Dendritic cell treated with granulocyte-macrophage colony-stimulating factor and Interleukin-4, amounts not matched to agents 40 ng/mL and 50 ng/mL, for 4 days (primary cell): ENCODE results near the gene INTS6.
A peak's percentile ranks its signal among the peaks of the same experiment; 100 is the strongest.

Experiments
- H3K27ac Mint-ChIP-seq: one replicate; pipeline ENCODE4 v1.8.0; 2022; ENCODE audit warnings: mild to moderate bottlenecking, mixed read lengths
- H3K27me3 Mint-ChIP-seq: one replicate; pipeline ENCODE4 v1.8.0; 2022; ENCODE audit warnings: mild to moderate bottlenecking, mixed read lengths
- H3K36me3 Mint-ChIP-seq: one replicate; pipeline ENCODE4 v1.8.0; 2022; ENCODE audit warnings: low read depth, mixed read lengths
- H3K4me1 Mint-ChIP-seq: one replicate; pipeline ENCODE4 v1.8.0; 2022; ENCODE audit warnings: low read depth, mixed read lengths
- H3K4me3 Mint-ChIP-seq: one replicate; pipeline ENCODE4 v1.8.0; 2022; ENCODE audit warnings: mild to moderate bottlenecking, moderate library complexity, mixed read lengths
- H3K9me3 Mint-ChIP-seq: one replicate; pipeline ENCODE4 v1.8.0; 2022; ENCODE audit warnings: mixed read lengths
- intact Hi-C: fragments of 100-400 bp; cut with micrococcal nuclease; formaldehyde crosslinking; loops from one replicate; pipeline ENCODE4 v1.15.0; 2022

Gene INTS6

DNA sequence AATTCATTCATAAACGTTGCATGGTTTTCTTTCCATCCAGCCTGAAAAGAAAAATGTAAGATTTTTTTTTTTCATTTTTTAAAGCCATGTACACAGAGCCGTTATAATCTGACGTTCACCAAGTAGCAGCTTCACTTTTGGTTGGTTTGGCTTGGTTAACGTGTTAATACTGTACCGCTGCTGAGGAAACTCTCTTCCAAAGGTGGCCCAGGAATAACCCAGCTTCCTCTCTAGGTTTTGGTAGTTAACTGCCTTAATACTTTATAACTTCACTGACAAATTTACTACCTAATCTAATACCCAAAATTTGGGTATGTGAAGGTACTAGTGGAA, 1.7 kb downstream of the INTS6 start:
- H3K27ac Mint-ChIP-seq: peak overlapping the region; percentile 97
- H3K4me1 Mint-ChIP-seq: peaks cover 28% of the 10 kb centered on the region
- peaks cover 54% of the 10 kb centered on the region for H3K36me3 Mint-ChIP-seq
- no peaks in the 10 kb centered on the region for H3K27me3 Mint-ChIP-seq
- intact Hi-C loops: loop anchor here (5.0 kb wide), 2 partner anchors 111 to 351 kb away; partner anchors contain the start of gene DHRS12
- peak overlapping the region; percentile 91 for H3K4me3 Mint-ChIP-seq
- peaks cover 7% of the 10 kb centered on the region for H3K9me3 Mint-ChIP-seq

GRCh38 chr13:51449018-51449417, 3.8 kb downstream of the INTS6 start:
- Mint-ChIP-seq H3K9me3 (no peaks in the 10 kb centered on the region), H3K36me3 (peaks cover 41% of the 10 kb centered on the region), H3K27ac (no peak overlapping the region), H3K27me3 (no peaks in the 10 kb centered on the region), H3K4me3 (no peak overlapping the region), H3K4me1 (peaks cover 13% of the 10 kb centered on the region)
- intact Hi-C loops: no loop called here

DNA sequence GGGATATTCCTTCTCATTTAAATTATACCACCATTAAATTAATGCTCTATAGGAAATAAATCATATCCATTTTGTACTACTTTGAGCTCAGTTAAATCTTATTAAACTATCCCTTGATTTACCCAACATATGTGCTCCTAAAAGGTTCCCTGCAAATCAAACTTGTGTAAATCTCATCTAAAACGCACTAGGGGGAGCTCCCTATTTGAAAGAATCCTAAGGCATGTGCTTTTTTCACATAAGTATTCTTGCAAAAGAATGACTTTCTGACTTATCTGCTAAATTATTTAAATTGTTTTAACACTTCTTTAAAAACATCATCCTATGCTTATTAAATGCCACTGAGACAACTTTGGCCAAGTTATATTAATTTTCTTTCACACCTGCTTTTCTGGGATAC, 7.9 kb downstream of the INTS6 start:
- H3K36me3 Mint-ChIP-seq: peaks cover 17% of the 10 kb centered on the region
- intact Hi-C loops: no loop called here
- H3K27ac Mint-ChIP-seq: no peak overlapping the region
- H3K4me3 Mint-ChIP-seq: no peak overlapping the region
- H3K9me3 Mint-ChIP-seq: no peaks in the 10 kb centered on the region
- H3K27me3 Mint-ChIP-seq: no peaks in the 10 kb centered on the region
- H3K4me1 Mint-ChIP-seq: peaks cover 8% of the 10 kb centered on the region

DNA sequence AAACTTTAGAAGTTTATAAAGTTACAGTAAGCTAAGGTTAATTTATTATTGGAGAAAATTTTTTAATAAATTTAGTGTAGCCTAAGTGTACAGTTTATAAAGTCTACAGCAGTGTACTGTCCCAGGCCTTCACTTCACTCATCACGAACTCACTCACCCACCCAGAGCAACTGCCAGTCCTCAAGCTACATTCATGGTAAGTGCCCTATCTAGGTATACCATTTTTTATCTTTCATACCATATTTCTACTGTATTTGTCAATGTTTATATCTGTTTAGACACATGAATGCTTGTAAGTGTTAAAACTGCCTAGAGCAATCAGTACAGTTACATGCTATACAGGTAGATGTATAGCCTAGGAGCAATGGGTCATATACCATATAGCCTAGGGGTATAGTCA, 12.5 kb downstream of the INTS6 start:
- H3K36me3 Mint-ChIP-seq: peaks cover 23% of the 10 kb centered on the region
- intact Hi-C loops: no loop called here
- H3K4me3 Mint-ChIP-seq: no peak overlapping the region
- no peak overlapping the region for H3K27ac Mint-ChIP-seq
- no peaks in the 10 kb centered on the region for H3K27me3 Mint-ChIP-seq
- H3K9me3 Mint-ChIP-seq: no peaks in the 10 kb centered on the region
- no peaks in the 10 kb centered on the region for H3K4me1 Mint-ChIP-seq

DNA sequence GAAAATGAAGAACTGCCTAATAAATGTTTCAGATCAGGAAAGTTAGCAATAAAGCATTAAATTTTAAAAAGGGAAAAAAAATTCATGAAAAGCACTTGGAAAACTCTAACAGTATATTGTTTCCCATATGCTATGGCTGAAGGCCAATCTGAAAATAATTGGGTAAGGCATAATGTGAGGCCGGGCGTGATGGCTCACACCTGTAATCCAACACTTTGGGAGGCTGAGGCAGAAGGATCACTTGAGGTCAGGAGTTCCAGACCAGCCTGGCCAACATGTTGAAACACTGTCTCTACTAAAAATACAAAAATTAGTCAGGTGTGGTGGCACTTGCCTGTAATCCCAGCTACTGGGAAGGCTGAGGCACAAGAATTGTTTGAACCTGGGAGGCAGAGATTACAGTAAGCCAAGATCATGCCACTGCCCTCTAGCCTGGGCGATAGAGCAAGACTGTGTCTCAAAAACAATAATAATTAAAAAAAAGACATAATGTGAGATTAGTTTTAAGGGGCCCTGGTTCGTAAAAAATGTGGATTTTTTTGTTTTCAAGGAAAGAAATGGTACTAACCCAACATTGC, 15.2 kb downstream of the INTS6 start:
- Mint-ChIP-seq H3K4me3 (no peak overlapping the region), H3K4me1 (no peaks in the 10 kb centered on the region), H3K36me3 (peaks cover 29% of the 10 kb centered on the region), H3K9me3 (no peaks in the 10 kb centered on the region), H3K27me3 (no peaks in the 10 kb centered on the region), H3K27ac (no peak overlapping the region)
- intact Hi-C loops: loop anchor here (5.0 to 10.0 kb wide), 2 partner anchors 317 to 395 kb away; no protein-coding TSS in a partner anchor

DNA sequence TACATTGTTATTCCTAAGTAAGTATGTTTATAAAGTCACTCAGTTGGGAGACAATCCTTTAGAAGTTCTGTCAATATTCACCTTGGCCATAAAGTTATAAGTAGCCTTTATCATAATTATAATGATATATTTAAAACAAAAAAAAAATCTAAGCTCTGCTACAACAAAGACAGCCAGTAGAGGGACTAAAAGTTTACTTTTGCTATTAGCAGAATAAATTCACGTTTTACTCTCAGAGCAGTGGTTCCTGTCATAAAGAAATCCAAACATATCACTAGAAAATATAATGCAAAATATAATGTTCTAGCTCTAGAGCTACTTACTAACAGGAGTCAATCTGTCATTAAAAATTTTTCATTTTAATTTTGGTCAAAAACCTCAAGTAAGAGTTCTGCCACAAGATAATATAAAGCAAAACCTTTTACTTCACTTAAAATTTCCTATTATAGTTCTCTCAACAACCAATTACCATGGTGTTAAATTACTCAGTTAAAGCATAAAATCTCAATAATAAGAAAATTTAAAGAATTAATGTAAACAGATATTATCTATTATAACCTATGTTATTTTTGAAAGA, 17.7 kb downstream of the INTS6 start:
- Mint-ChIP-seq H3K4me3 (no peak overlapping the region), H3K27me3 (no peaks in the 10 kb centered on the region), H3K4me1 (no peaks in the 10 kb centered on the region), H3K27ac (no peak overlapping the region), H3K36me3 (peaks cover 29% of the 10 kb centered on the region), H3K9me3 (no peaks in the 10 kb centered on the region)
- intact Hi-C loops: loop anchor here (5.0 to 10.0 kb wide), 2 partner anchors 320 to 397 kb away; no protein-coding TSS in a partner anchor

DNA sequence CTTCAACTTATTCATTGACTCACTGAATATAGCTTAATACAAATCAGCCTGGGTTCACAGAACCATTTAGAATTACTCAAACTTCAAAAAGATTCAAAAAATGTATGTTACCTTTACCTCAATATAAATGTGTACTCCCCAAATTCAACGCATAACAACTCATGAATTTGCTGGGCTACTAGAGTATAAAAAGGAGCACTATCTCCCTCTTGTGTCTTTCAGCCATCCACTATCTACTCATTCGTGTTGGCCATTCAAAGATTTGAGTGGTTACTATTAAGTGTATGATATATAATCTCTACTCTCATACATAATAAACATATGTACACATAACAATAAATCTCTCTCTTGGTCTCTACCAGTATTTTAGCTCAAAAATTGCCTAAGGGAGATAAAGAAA, 20.3 kb downstream of the INTS6 start:
- intact Hi-C loops: loop anchor here (10.0 kb wide), 1 partner anchor 322 kb away; no protein-coding TSS in a partner anchor
- Mint-ChIP-seq H3K4me3 (no peak overlapping the region), H3K4me1 (no peaks in the 10 kb centered on the region), H3K27ac (no peak overlapping the region), H3K9me3 (no peaks in the 10 kb centered on the region), H3K36me3 (peaks cover 33% of the 10 kb centered on the region), H3K27me3 (no peaks in the 10 kb centered on the region)

DNA sequence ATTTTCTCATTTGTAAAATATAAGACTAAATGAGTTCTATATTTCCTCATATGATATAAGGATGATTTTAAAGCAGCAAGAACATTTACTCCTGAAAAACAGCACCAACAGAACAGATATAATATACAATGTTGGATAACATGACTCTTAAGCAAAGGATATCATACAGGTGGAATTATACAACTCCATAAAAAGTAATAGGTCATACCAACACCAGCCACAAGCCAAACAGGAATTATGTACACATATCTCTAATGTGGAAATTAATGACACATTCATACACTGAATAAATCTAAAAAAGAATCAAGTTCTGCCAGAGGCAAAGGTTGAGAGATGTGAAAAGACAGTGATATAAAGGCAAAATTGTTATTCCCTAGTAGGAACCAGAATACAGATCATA, 25.9 kb downstream of the INTS6 start:
- no peaks in the 10 kb centered on the region for H3K9me3 Mint-ChIP-seq
- H3K27me3 Mint-ChIP-seq: no peaks in the 10 kb centered on the region
- H3K4me3 Mint-ChIP-seq: no peak overlapping the region
- intact Hi-C loops: no loop called here
- peaks cover 7% of the 10 kb centered on the region for H3K4me1 Mint-ChIP-seq
- peaks cover 56% of the 10 kb centered on the region for H3K36me3 Mint-ChIP-seq
- no peak overlapping the region for H3K27ac Mint-ChIP-seq

GRCh38 chr13:51425410-51426042, 27.3 kb downstream of the INTS6 start:
- Mint-ChIP-seq H3K27me3 (no peaks in the 10 kb centered on the region), H3K27ac (no peak overlapping the region), H3K36me3 (peaks cover 59% of the 10 kb centered on the region), H3K4me3 (no peak overlapping the region), H3K4me1 (peaks cover 13% of the 10 kb centered on the region), H3K9me3 (no peaks in the 10 kb centered on the region)
- intact Hi-C loops: no loop called here

- no peaks in the 10 kb centered on the region for H3K9me3 Mint-ChIP-seq
- H3K36me3 Mint-ChIP-seq: peaks cover 48% of the 10 kb centered on the region
- H3K4me1 Mint-ChIP-seq: peaks cover 25% of the 10 kb centered on the region
- no peaks in the 10 kb centered on the region for H3K27me3 Mint-ChIP-seq
- no peak overlapping the region for H3K27ac Mint-ChIP-seq
- H3K4me3 Mint-ChIP-seq: no peak overlapping the region
- intact Hi-C loops: no loop called here
Measured at GRCh38 chr13:51423766-51424165, 29.1 kb downstream of the INTS6 start.

- Mint-ChIP-seq H3K36me3 (peaks cover 47% of the 10 kb centered on the region), H3K27ac (no peak overlapping the region), H3K4me1 (peaks cover 28% of the 10 kb centered on the region), H3K9me3 (no peaks in the 10 kb centered on the region), H3K4me3 (no peak overlapping the region), H3K27me3 (no peaks in the 10 kb centered on the region)
- intact Hi-C loops: no loop called here
Measured at GRCh38 chr13:51422484-51422883, 30.4 kb downstream of the INTS6 start.

- H3K27ac Mint-ChIP-seq: no peak overlapping the region
- H3K36me3 Mint-ChIP-seq: peaks cover 52% of the 10 kb centered on the region
- H3K27me3 Mint-ChIP-seq: no peaks in the 10 kb centered on the region
- H3K4me3 Mint-ChIP-seq: no peak overlapping the region
- H3K9me3 Mint-ChIP-seq: peaks cover 5% of the 10 kb centered on the region
- H3K4me1 Mint-ChIP-seq: peaks cover 31% of the 10 kb centered on the region
- intact Hi-C loops: no loop called here
Measured at GRCh38 chr13:51420681-51421490, 31.9 kb downstream of the INTS6 start.

- Mint-ChIP-seq H3K4me1 (peaks cover 38% of the 10 kb centered on the region), H3K9me3 (peaks cover 12% of the 10 kb centered on the region), H3K36me3 (peaks cover 58% of the 10 kb centered on the region), H3K27ac (no peak overlapping the region), H3K27me3 (no peaks in the 10 kb centered on the region), H3K4me3 (no peak overlapping the region)
- intact Hi-C loops: no loop called here
Measured at GRCh38 chr13:51419001-51419636, 33.7 kb downstream of the INTS6 start.

- peaks cover 12% of the 10 kb centered on the region for H3K9me3 Mint-ChIP-seq
- H3K27me3 Mint-ChIP-seq: no peaks in the 10 kb centered on the region
- H3K4me1 Mint-ChIP-seq: peaks cover 36% of the 10 kb centered on the region
- no peak overlapping the region for H3K4me3 Mint-ChIP-seq
- H3K36me3 Mint-ChIP-seq: peaks cover 64% of the 10 kb centered on the region
- intact Hi-C loops: no loop called here
- H3K27ac Mint-ChIP-seq: no peak overlapping the region
Measured at GRCh38 chr13:51417716-51418115, 35.1 kb downstream of the INTS6 start.
